HepG2 (cell line): ENCODE data around the gene NDUFS7. TPM values are rescaled to one million over a fixed set of nuclear protein-coding genes. Genes with fewer than 3 reads are reported as not detected.

Experiments used
- DNMT3B ChIP-seq: conservative IDR thresholded peaks from 2 replicates; pipeline ENCODE4 v1.6.1; 2016; ENCODE audit warnings: missing biosample characterization, control low read depth
- FOXA3 ChIP-seq: IDR thresholded peaks from 2 replicates; pipeline ENCODE4 v1.6.1; 2016; ENCODE audit warnings: missing genetic modification reagents, missing compliant biosample characterization
- HCFC1 ChIP-seq: fragments of 150-350 bp; IDR thresholded peaks from 2 replicates; pipeline ENCODE4 v1.6.1; 2014; ENCODE audit warnings: low read depth, low read length
- HIVEP1 ChIP-seq: sonication (generic); formaldehyde crosslinking; IDR thresholded peaks from 2 replicates; pipeline ENCODE4 v1.4.0; 2020; ENCODE audit warnings: mild to moderate bottlenecking, missing genetic modification reagents
- MEIS2 ChIP-seq: sonication (generic); formaldehyde crosslinking; IDR thresholded peaks from 2 replicates; pipeline ENCODE4 v1.9.0; 2021; ENCODE audit warnings: mild to moderate bottlenecking, missing genetic modification reagents
- NFE2L1 ChIP-seq: sonication (generic); formaldehyde crosslinking; IDR thresholded peaks from 2 replicates; pipeline ENCODE4 v1.4.0; 2020; ENCODE audit warnings: missing genetic modification reagents, mild to moderate bottlenecking, borderline replicate concordance
- PBX2 ChIP-seq: IDR thresholded peaks from 2 replicates; pipeline ENCODE4 v1.6.1; 2016; ENCODE audit warnings: control low read depth
- PCBP1 ChIP-seq: fragments of 200-400 bp; formaldehyde crosslinking; IDR thresholded peaks from 2 replicates; pipeline ENCODE4 v1.6.1; 2017; ENCODE audit warnings: mild to moderate bottlenecking, low read depth, low read length, borderline replicate concordance
- PHF5A ChIP-seq: IDR thresholded peaks from one replicate; pipeline ENCODE4 v1.6.1; 2018; ENCODE audit warnings: low read depth, missing genetic modification reagents; ENCODE audit not compliant: unreplicated experiment
- RELA ChIP-seq: sonication (generic); formaldehyde crosslinking; IDR thresholded peaks from 2 replicates; pipeline ENCODE4 v1.4.0; 2020; ENCODE audit warnings: missing genetic modification reagents
- SIN3B ChIP-seq: fragments of 150-350 bp; IDR thresholded peaks from 2 replicates; pipeline ENCODE4 v1.6.1; 2014; ENCODE audit warnings: low read length
- SMAD3 ChIP-seq: sonication (generic); formaldehyde crosslinking; IDR thresholded peaks from 2 replicates; pipeline ENCODE4 v1.4.0; 2020; ENCODE audit warnings: missing genetic modification reagents
- TGIF2 ChIP-seq: IDR thresholded peaks from 2 replicates; pipeline ENCODE4 v1.6.1; 2016; ENCODE audit warnings: control low read depth, missing compliant biosample characterization
- THYN1 ChIP-seq: sonication (generic); formaldehyde crosslinking; IDR thresholded peaks from 2 replicates; pipeline ENCODE4 v1.8.1; 2023; ENCODE audit warnings: low read depth, mild to moderate bottlenecking, moderate library complexity, missing genetic modification reagents, borderline replicate concordance
- ZIK1 ChIP-seq: sonication (generic); formaldehyde crosslinking; IDR thresholded peaks from 2 replicates; pipeline ENCODE4 v1.5.0; 2020; ENCODE audit warnings: mild to moderate bottlenecking, low read depth, missing genetic modification reagents, borderline replicate concordance
- ZMYM3 ChIP-seq: sonication (generic); formaldehyde crosslinking; IDR thresholded peaks from 2 replicates; pipeline ENCODE4 v1.5.1; 2020; ENCODE audit warnings: mild to moderate bottlenecking, missing genetic modification reagents
- ZNF432 ChIP-seq: sonication (generic); formaldehyde crosslinking; IDR thresholded peaks from 2 replicates; pipeline ENCODE4 v1.5.0; 2020; ENCODE audit warnings: missing genetic modification reagents, mild to moderate bottlenecking, borderline replicate concordance
- ZNF572 ChIP-seq: sonication (generic); formaldehyde crosslinking; IDR thresholded peaks from 2 replicates; pipeline ENCODE4 v1.5.1; 2020; ENCODE audit warnings: mild to moderate bottlenecking, missing genetic modification reagents
- ZNF660 ChIP-seq: sonication (generic); formaldehyde crosslinking; IDR thresholded peaks from 2 replicates; pipeline ENCODE4 v1.5.1; 2020; ENCODE audit warnings: mild to moderate bottlenecking, low read depth, missing genetic modification reagents, borderline replicate concordance
- polyA plus RNA-seq, 8 experiments: library from polyadenylated mRNA; depleted of rRNA in 3 of 8; stranded (reverse) in 7 of 8; unstranded in 1 of 8; fragments of >200 nt; fragmentation: Illumina TruSeq in 4 of 8; extraction: Trizol in 4 of 8; gene quantifications; 2 replicates each; pipeline versions ENCODE4 v1.2.1 to v1.2.3, GENCODE V29; 2011 to 2016; ENCODE audit warnings: low read depth in 4 of 8, missing spikeins in 1 of 8, mixed read lengths in 1 of 8; ENCODE audit not compliant: insufficient read depth in 1 of 8
- total RNA-seq, 5 experiments: library from RNA; depleted of rRNA; stranded (reverse); fragments of >200 nt; fragmentation: Illumina TruSeq; extraction: Trizol; gene quantifications; 2 replicates each; pipeline ENCODE4 v1.2.3, GENCODE V29; 2016; ENCODE audit warnings: low read depth in 1 of 5
- TF ChIP-seq, protein P1 (sequence below): sonication (generic); formaldehyde crosslinking; IDR thresholded peaks from 2 replicates; pipeline ENCODE4 v1.5.0; 2020; ENCODE audit warnings: mild to moderate bottlenecking, low read depth, missing genetic modification reagents, borderline replicate concordance
- TF ChIP-seq, protein P2 (sequence below): sonication (generic); formaldehyde crosslinking; IDR thresholded peaks from 2 replicates; pipeline ENCODE4 v1.8.1; 2023; ENCODE audit warnings: missing genetic modification reagents, inconsistent platforms, borderline replicate concordance
- TF ChIP-seq, protein P3 (sequence below): sonication (generic); formaldehyde crosslinking; conservative IDR thresholded peaks from 2 replicates; pipeline ENCODE4 v1.8.1; 2023; ENCODE audit warnings: missing genetic modification reagents
- TF ChIP-seq, protein P4 (sequence below): sonication (generic); formaldehyde crosslinking; IDR thresholded peaks from 2 replicates; pipeline ENCODE4 v1.4.0; 2020; ENCODE audit warnings: mild to moderate bottlenecking, missing genetic modification reagents
- TF ChIP-seq, protein P5 (sequence below): sonication (generic); formaldehyde crosslinking; IDR thresholded peaks from 2 replicates; pipeline ENCODE4 v1.5.1; 2020; ENCODE audit warnings: missing genetic modification reagents, mild to moderate bottlenecking, borderline replicate concordance

Gene NDUFS7
- total and polyA plus RNA-seq, 2 of the 13 experiments (the other 11 are each of a cell fraction or from before 2014, with no cell fraction given), result 34.3 to 66.9 TPM

- TF ChIP-seq ZNF660, result no peak
- TF ChIP-seq PCBP1, result no peak; the same call in none of the 2 replicates
- peak; percentile 97 for TF ChIP-seq SMAD3 (CRISPR knock-in tag)
- peak; percentile 72 for TF ChIP-seq MEIS2 (CRISPR knock-in tag)
- TF ChIP-seq THYN1 (CRISPR knock-in tag), result 0 out of 2 replicates have a peak, but pooled peaks have one; percentile 91
- TF ChIP-seq, protein P1, sequence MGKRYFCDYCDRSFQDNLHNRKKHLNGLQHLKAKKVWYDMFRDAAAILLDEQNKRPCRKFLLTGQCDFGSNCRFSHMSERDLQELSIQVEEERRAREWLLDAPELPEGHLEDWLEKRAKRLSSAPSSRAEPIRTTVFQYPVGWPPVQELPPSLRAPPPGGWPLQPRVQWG (CRISPR knock-in tag), result 0 out of 2 replicates have a peak, but pooled peaks have one; percentile 37
- 0 out of 2 replicates have a peak, but pooled peaks have one; percentile 36 for TF ChIP-seq PBX2 (CRISPR knock-in tag)
- peak; percentile 95 for TF ChIP-seq PHF5A
- peak; percentile 50; the same call in 1 of the 2 replicates for TF ChIP-seq RELA (CRISPR knock-in tag)
- TF ChIP-seq, protein P2, sequence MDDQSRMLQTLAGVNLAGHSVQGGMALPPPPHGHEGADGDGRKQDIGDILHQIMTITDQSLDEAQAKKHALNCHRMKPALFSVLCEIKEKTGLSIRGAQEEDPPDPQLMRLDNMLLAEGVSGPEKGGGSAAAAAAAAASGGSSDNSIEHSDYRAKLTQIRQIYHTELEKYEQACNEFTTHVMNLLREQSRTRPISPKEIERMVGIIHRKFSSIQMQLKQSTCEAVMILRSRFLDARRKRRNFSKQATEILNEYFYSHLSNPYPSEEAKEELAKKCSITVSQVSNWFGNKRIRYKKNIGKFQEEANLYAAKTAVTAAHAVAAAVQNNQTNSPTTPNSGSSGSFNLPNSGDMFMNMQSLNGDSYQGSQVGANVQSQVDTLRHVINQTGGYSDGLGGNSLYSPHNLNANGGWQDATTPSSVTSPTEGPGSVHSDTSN (CRISPR knock-in tag), result peak; percentile 79
- TF ChIP-seq, protein P3, sequence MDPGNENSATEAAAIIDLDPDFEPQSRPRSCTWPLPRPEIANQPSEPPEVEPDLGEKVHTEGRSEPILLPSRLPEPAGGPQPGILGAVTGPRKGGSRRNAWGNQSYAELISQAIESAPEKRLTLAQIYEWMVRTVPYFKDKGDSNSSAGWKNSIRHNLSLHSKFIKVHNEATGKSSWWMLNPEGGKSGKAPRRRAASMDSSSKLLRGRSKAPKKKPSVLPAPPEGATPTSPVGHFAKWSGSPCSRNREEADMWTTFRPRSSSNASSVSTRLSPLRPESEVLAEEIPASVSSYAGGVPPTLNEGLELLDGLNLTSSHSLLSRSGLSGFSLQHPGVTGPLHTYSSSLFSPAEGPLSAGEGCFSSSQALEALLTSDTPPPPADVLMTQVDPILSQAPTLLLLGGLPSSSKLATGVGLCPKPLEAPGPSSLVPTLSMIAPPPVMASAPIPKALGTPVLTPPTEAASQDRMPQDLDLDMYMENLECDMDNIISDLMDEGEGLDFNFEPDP, result no peak
- TF ChIP-seq HIVEP1 (CRISPR knock-in tag), result peak; percentile 94
- TF ChIP-seq NFE2L1 (CRISPR knock-in tag), result peak; percentile 64; the same call in 1 of the 2 replicates
- peak; percentile 81 for TF ChIP-seq HCFC1
- TF ChIP-seq DNMT3B, result peak; percentile 98
- TF ChIP-seq ZNF432, result peak; percentile 47; the same call in 1 of the 2 replicates
- peak; percentile 98 for TF ChIP-seq ZNF572 (CRISPR knock-in tag)
- peak; percentile 95 for TF ChIP-seq TGIF2 (CRISPR knock-in tag)
- peak; percentile 97 for TF ChIP-seq SIN3B
- 0 out of 2 replicates have a peak, but pooled peaks have one; percentile 88 for TF ChIP-seq ZIK1 (CRISPR knock-in tag)
- peak; percentile 75 for TF ChIP-seq FOXA3 (CRISPR knock-in tag)
- peak; percentile 96 for TF ChIP-seq ZMYM3 (CRISPR knock-in tag)
- TF ChIP-seq, protein P4, sequence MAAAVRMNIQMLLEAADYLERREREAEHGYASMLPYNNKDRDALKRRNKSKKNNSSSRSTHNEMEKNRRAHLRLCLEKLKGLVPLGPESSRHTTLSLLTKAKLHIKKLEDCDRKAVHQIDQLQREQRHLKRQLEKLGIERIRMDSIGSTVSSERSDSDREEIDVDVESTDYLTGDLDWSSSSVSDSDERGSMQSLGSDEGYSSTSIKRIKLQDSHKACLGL, result peak; percentile 83; the same call in 1 of the 2 replicates
- TF ChIP-seq, protein P5, sequence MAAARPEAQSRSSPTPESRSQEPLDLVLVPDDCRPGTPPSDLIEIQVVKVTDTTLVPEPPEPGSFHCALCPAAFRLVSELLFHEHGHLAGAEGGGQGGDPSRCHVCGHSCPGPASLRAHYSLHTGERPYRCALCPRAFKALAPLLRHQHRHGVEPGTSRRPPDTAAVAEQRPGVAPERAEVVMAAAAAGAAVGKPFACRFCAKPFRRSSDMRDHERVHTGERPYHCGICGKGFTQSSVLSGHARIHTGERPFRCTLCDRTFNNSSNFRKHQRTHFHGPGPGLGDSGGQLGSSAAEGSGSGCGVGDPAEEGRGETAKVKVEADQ (CRISPR knock-in tag), result peak; percentile 92
These were observed at the start of gene NDUFS7 (continued) for GRCh38 chr19:1383312-1384084.
